ENCODE data around the gene COPS2. TPM values are rescaled to one million over a fixed set of nuclear protein-coding genes. Genes with fewer than 3 reads are reported as not detected.

COPS2 gene
- polyA plus RNA-seq, 1 donor (not counting 4 experiments of a cell fraction or from before 2014, with no cell fraction given), result 114 TPM

DNA sequence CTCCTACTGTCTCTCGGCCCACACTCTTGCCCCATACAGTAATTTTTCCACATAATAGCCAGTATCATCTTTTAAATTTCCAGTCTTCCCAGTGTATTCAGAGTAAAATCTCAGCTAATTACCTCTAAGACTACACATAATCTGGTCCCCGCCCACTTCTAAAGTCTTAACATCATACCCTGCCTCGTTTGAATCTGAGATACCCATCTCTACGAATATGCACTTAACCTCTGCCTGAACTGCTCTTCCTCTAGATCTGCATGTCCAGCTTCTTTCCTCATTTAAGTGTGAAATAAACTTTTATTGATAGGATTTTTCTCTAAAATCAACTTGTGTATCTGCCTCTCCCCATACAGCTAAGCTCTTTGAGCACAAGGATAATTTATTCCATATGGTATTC lies 34.6 kb downstream of the COPS2 start:
- no peak overlapping the region for H3K4me2 ChIP-seq (ENCODE audit: control insufficient read depth, extremely low read depth, insufficient read depth, low read depth, low read length)
- H3K36me3 ChIP-seq (ENCODE audit: control insufficient read depth in 2 of 2, extremely low read depth in 1 of 2, insufficient read depth in 2 of 2, low read length in 2 of 2), result no peaks in the 10 kb centered on the region
- H2AFZ ChIP-seq (ENCODE audit: control insufficient read depth, low read length), result no peak overlapping the region

GRCh38 chr15:49116108-49116857 lies 39.1 kb downstream of the COPS2 start:
- Histone ChIP-seq H3K9ac (ENCODE audit: control insufficient read depth, extremely low read depth, insufficient read depth, low read length) (no peak overlapping the region), H3K9me1 (ENCODE audit: control insufficient read depth, extremely low read depth, insufficient read depth, low read length) (no peaks in the 10 kb centered on the region), H3K4me2 (ENCODE audit: control insufficient read depth, extremely low read depth, insufficient read depth, low read depth, low read length) (no peak overlapping the region), H3K27ac (ENCODE audit: control insufficient read depth, insufficient read depth, low read length) (no peak overlapping the region), H3K9me3 (ENCODE audit: control insufficient read depth, low read depth, low read length) (no peaks in the 10 kb centered on the region), H4K20me1 (ENCODE audit: control insufficient read depth, extremely low read depth, insufficient read depth, low read length) (no peaks in the 10 kb centered on the region), H2AFZ (ENCODE audit: control insufficient read depth, low read length) (no peak overlapping the region), H3K4me1 (ENCODE audit: control insufficient read depth, extremely low read depth, insufficient read depth, low read length) (no peaks in the 10 kb centered on the region), H3K36me3 (ENCODE audit: control insufficient read depth in 2 of 2, extremely low read depth in 1 of 2, insufficient read depth in 2 of 2, low read length in 2 of 2) (peaks cover 0 to 1% of the 10 kb centered on the region in 2 experiments), H3K79me2 (ENCODE audit: control insufficient read depth, insufficient read depth, low read length) (no peaks in the 10 kb centered on the region), H3K4me3 (ENCODE audit: control insufficient read depth in 2 of 3, extremely low read depth in 1 of 3, insufficient read depth in 2 of 3, low read depth in 1 of 3, low read length in 3 of 3) (no peak overlapping the region), H3K27me3 (ENCODE audit: control insufficient read depth, extremely low read depth, insufficient read depth, low read length) (no peaks in the 10 kb centered on the region)
- no peak for DNase-seq (ENCODE audit: low read depth, low spot score)
- TF ChIP-seq EZH2 (IDR thresholded peaks at IDR 0.05; ENCODE audit: low read length) (no peak), CTCF (optimal IDR thresholded peaks at IDR 0.05 in 1 of 3, IDR thresholded peaks at IDR 0.05 in 1 of 3, conservative IDR thresholded peaks at IDR 0.05 in 1 of 3; ENCODE audit: extremely low read depth in 1 of 3, insufficient read depth in 2 of 3, low read length in 3 of 3) (no peak)
- dilution Hi-C loops (cut with MboI; ENCODE audit: extremely low pct_ligation_motif_present, low sequenced_read_pairs), result no loop called here
- FAIRE-seq, result no peak

More for the DNA sequence above, 34.6 kb downstream of the COPS2 start:
- no peaks in the 10 kb centered on the region for H4K20me1 ChIP-seq (ENCODE audit: control insufficient read depth, extremely low read depth, insufficient read depth, low read length)
- no peak for TF ChIP-seq CTCF (optimal IDR thresholded peaks at IDR 0.05 in 1 of 3, IDR thresholded peaks at IDR 0.05 in 1 of 3, conservative IDR thresholded peaks at IDR 0.05 in 1 of 3; ENCODE audit: extremely low read depth in 1 of 3, insufficient read depth in 2 of 3, low read length in 3 of 3)
- TF ChIP-seq EZH2 (IDR thresholded peaks at IDR 0.05; ENCODE audit: low read length), result no peak
- H3K9me1 ChIP-seq (ENCODE audit: control insufficient read depth, extremely low read depth, insufficient read depth, low read length), result no peaks in the 10 kb centered on the region
- FAIRE-seq (no peak), DNase-seq (ENCODE audit: low read depth, low spot score) (no peak)
- H3K4me3 ChIP-seq (ENCODE audit: control insufficient read depth in 2 of 3, extremely low read depth in 1 of 3, insufficient read depth in 2 of 3, low read depth in 1 of 3, low read length in 3 of 3), result no peak overlapping the region
- H3K9ac ChIP-seq (ENCODE audit: control insufficient read depth, extremely low read depth, insufficient read depth, low read length), result no peak overlapping the region
- no peaks in the 10 kb centered on the region for H3K79me2 ChIP-seq (ENCODE audit: control insufficient read depth, insufficient read depth, low read length)
- H3K27me3 ChIP-seq (ENCODE audit: control insufficient read depth, extremely low read depth, insufficient read depth, low read length), result no peaks in the 10 kb centered on the region
- H3K4me1 ChIP-seq (ENCODE audit: control insufficient read depth, extremely low read depth, insufficient read depth, low read length), result no peaks in the 10 kb centered on the region
- dilution Hi-C loops (cut with MboI; ENCODE audit: extremely low pct_ligation_motif_present, low sequenced_read_pairs), result no loop called here
- no peak overlapping the region for H3K27ac ChIP-seq (ENCODE audit: control insufficient read depth, insufficient read depth, low read length)
- H3K9me3 ChIP-seq (ENCODE audit: control insufficient read depth, low read depth, low read length), result no peaks in the 10 kb centered on the region

Measured in keratinocyte (primary cell).